Stimulated activated CD4-positive, alpha-beta T cell treated with anti-CD3 and anti-CD28 coated beads, Interleukin-4, amount 100 ng/mL, for 4 hours (primary cell): ENCODE data around the gene KIF5C.

Source experiments
- DNase-seq, 2 experiments: peaks; one replicate each; pipeline ENCODE4 v3.0.0-alpha.2; 2020

The KIF5C gene

GRCh38 chr2:148994341-148994740 is 119.3 kb downstream of the KIF5C start:
- DNase-seq, result no peak

GRCh38 chr2:148996805-148997204 is 121.8 kb downstream of the KIF5C start:
- no peak for DNase-seq

GRCh38 chr2:148998165-148998830 is 123.3 kb downstream of the KIF5C start:
- DNase-seq, result no peak

- no peak for DNase-seq
These were observed 123.8 kb downstream of the KIF5C start for GRCh38 chr2:148998831-148999200.

GRCh38 chr2:148999451-148999921 is 124.5 kb downstream of the KIF5C start:
- no peak for DNase-seq

- no peak for DNase-seq
These were observed 125.3 kb downstream of the KIF5C start for GRCh38 chr2:149000158-149000938.

- no peak for DNase-seq
These were observed 126.5 kb downstream of the KIF5C start for GRCh38 chr2:149001496-149001895.

GRCh38 chr2:149002378-149002890 is 127.4 kb downstream of the KIF5C start:
- no peak for DNase-seq

GRCh38 chr2:149002891-149003740 is 128.1 kb downstream of the KIF5C start:
- DNase-seq, result no peak

- DNase-seq, result no peak
These were observed 129.8 kb downstream of the KIF5C start for GRCh38 chr2:149004836-149005235.

- DNase-seq, result no peak
These were observed 130.5 kb downstream of the KIF5C start for GRCh38 chr2:149005471-149006077.

GRCh38 chr2:149006883-149007543 is 132.0 kb downstream of the KIF5C start:
- no peak for DNase-seq

GRCh38 chr2:149008381-149008780 is 133.4 kb downstream of the KIF5C start:
- no peak for DNase-seq

- DNase-seq, result no peak
These were observed 134.8 kb downstream of the KIF5C start for GRCh38 chr2:149009576-149010461.

- no peak for DNase-seq
These were observed 137.5 kb downstream of the KIF5C start for GRCh38 chr2:149012545-149012944.

GRCh38 chr2:149015501-149015900 is 140.5 kb downstream of the KIF5C start:
- DNase-seq, result no peak

GRCh38 chr2:149015926-149016563 is 141.0 kb downstream of the KIF5C start:
- DNase-seq, result no peak

GRCh38 chr2:149017116-149017985 is 142.3 kb downstream of the KIF5C start:
- DNase-seq, result peak; percentile 46 to 62

- DNase-seq, result no peak
These were observed 144.0 kb downstream of the KIF5C start for GRCh38 chr2:149018981-149019380.

GRCh38 chr2:149019768-149020167 is 144.7 kb downstream of the KIF5C start:
- DNase-seq, result no peak
